ENCODE data around the gene TRPC4AP.

The TRPC4AP gene

DNA sequence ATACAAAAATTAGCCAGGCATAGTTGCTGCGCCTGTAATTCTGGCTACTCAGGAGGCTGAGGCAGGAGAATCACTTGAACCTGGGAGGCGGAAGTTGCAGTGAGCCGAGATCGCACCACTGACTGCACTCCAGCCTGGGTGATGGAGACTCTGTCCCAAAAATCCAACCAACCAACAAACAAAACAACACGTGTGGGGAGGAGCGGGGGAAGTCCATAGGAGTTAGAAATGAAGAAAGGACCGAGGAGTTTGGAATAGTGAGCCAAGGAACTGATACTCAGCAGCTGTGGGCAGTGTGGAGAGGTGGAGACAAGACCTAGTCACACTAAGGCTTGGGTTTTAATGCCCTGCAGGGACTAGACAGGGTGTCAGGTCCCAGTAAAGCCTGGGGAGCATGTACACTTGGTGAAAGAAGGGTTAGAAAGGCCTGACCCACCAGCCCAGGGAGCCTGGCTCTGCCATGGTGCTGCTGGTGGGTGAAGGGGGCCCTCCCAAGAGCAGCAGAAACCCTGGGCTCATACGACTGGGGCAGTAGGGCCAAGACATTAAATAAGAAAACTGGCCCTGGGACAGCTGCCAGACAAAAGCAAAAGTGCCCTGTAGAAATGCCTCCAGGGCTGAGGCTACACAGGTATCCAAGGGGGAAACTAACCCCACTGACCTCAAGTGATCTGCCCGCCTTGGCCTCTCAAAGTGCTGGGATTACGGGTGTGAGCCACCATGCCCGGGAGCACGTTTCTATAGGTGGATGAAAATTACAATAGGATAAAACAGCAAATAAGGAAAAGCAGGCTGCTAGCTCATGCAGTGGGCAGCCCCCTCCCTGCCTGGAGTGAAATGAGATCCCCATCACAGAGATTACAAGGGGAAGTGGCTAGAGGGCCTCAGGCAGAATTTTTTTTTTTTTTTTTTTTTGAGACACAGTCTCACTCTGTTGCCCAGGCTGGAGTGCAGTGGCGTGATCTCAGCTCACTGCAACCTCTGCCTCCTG, 78.9 kb downstream of the TRPC4AP start:
- no peak for DNase-seq

DNA sequence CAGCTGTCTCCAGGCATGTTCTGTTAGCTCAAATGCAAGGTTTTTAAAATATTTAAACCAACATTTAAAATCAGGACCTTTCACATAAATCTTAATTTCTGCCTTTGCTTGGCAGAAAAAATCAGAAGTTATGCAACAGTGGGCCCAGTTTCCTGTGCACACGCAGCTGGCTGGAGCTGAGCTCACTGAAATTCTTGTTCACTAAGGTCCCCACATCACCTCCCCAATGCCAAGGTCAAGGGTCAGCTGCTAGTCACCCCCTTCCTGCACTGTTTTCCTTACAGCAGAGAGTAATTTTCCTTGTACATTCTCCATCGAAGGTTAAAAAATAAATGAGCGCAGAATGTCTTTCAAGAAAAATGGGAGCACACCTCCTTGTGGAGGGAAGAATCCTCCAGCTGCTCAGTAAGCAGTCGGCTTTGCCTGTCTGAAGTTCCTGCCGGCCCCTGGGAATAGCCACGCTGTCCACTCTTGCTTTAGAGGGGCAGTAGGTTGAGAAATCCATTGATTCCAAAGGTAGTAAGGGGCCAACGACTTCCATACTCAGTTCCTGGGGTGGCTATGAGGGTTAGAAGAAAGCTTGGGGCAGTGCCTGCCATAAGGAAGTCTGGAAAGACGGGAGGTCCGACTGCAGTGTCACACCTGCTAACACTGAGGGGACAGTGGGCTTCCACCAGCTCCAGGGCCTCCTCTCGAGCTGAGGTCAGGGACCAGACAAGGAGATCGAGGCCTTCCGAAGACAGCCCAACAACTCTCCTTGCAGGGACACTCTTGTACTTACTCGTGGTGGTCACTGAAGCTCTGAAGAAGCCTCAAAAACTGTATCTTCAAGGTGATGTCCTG, 80.2 kb downstream of the TRPC4AP start:
- no peak for DNase-seq

DNA sequence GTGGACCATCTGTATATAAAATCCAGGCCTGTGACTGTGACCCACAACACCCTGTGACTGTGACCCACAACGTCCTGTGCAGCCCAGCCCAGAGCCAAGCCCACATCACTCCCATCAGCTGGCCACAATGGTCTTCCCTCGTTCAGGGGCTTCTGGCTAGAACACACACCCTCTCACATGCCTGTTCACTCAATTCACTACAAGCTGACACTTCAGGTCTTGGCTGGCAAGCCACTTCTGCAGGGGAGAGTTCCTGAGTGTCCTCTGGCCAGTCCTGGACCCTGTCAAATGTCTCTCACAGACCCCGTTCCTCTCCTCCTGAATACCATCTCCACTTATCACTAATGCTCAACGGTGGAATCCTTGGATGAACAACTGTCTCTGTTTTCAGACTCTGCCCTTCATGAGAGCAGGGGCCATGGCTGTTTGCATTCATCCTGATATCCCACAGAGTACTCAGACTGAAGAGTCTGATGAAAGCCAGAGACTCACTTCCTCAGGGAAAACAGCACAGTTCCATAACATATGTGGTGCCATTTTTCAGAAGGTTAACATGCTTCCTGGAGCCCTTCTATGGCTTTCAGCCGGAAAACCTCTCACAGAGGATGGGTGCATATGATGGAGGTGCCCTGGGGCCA, 80.9 kb downstream of the TRPC4AP start:
- DNase-seq, result no peak

DNA sequence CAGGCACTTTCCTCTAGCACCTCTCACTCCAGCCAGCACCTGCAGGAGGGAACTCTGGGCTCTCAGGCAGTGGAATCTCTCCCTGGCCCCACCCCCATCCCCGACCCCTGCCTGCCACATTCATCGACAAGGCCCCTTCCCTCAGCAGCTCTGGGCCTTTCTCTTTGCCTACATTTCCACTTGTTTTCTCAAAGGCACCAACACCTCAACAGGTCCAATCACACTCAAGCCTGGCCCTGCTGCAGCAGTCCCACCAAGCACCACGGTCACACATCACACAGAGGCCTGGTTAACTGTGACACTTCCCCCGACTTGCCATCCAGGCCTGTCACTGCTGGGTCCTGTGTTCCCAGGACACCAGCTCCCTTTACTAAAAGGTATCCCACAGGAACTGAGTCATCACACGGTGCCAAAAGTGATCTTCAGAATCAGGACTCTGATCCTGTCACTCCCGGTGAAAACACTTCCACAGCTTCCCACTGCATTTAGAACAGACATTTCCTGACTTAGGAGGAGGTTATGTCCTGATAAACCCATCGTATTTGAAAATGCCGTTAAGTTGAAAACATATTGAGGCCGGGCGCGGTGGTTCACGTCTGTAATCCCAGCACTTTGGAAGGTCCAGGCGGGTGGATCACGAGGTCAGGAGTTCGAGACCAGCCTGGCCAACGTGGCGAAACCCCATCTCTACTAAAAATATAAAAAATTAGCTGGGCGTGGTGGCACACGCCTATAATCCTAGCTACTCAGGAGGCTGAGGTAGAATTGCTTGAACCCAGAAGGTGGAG, 82.0 kb downstream of the TRPC4AP start:
- no peak for DNase-seq

DNA sequence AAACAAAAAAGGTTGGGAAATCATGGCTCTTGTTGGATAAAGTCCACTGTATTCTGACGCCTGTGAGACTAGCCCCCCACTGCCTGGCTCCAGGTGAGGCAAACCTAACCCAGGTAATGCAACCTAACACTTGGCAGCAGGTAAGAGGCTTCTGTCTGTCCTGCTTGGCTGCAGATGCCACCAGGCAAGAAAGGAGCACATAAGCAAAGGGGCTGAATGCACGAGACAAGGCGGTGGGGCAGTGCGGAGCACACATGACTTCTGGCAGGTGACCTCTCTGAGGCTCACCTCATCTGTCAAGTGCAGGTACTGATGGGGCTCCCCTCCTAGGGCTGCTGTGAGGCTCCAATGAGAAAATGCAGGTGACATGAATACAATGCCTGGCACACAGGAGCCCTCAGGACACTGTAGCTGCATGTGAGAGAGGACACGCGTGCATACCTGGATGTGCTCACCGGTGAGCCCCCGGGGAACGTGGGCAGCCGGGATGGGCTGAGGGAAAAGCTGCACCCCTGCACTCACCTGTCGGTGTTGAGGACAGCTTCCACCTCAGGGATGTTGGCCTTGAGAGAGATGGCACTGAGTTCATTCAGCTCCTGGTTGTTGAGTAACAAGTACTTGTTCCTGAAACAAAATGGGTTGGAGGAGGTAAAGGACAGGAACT, 82.8 kb downstream of the TRPC4AP start:
- DNase-seq, result no peak

DNA sequence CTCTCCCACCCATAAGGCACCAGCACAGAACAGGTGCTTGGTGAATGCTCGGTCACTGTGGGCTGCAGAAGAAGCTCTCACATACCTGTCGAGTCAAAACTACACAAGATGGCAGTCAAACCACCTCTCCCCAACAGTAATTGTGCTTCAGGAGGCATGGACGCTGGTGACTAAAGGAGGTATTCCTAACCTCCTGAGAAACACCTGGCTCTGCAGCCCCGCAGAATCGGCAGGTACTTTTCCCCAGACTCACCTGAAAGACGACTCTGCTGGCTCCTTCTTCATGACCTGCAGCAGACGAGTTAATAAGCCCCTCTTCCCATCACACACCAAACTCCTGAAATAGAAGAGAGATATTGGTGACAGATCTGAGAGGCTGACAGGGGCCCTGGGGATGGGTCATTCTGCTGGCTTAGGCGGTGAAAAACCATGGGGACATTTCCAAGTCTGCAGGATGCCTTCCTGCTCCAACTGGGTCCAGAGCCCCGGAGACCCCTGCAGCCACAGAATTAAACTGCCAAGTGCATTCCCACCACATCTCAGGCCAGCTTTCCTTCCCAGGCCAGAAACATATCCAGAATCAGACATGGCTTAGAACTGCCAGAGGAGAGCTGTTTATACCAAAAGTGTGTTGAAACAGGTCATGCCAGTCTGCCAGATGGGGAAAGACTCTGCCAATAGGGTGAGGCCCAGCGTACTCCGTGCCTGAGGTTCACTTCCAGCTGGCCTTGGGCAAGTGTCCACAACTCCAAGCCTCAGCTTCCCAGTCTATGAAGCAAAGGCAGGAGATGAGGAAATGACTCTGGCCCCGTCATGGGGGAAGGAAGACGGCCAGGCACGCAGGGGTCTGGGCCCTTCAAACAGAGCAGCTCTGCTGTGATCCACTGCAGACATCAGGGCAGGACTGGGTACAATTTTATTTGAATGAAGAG, 83.9 kb downstream of the TRPC4AP start:
- no peak for DNase-seq

DNA sequence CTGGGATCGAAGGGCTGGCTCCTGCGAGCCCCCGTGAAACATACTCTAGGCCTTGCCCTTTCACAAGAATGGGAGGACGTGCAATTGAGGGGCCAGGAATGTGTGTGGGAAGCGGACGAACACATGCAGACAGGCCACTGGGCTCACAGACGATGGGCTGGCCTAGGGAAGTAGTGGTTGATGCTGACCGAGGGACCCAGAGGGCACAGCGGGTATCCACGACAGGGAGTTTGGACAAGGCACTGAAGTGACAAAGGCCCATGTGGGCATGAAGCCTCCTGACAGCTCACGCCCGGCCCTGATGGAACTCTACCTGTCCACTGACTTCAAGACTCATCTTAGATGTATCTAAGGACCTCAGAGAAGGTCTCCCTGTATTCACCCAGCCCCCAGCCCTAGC, 84.7 kb downstream of the TRPC4AP start:
- DNase-seq, result no peak

DNA sequence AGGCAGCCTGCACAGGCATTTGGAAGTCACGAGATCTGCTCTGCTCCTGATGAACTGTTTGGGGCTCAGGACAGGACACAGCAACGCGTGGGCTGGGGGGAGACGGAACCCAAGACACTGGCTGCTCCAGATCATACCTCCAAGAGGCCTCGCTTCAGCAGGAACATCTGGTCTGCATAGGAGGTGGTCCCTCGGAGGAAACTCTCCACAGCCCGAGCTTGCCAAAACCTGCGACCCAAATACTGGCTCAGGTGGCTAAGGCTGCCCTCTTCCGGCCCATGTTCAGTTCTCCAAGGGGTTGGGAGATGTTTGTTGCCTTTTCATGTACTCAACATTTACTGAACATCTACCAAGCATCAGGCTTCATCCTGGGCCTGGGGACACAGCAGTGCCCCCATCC, 85.2 kb downstream of the TRPC4AP start:
- no peak for DNase-seq

DNA sequence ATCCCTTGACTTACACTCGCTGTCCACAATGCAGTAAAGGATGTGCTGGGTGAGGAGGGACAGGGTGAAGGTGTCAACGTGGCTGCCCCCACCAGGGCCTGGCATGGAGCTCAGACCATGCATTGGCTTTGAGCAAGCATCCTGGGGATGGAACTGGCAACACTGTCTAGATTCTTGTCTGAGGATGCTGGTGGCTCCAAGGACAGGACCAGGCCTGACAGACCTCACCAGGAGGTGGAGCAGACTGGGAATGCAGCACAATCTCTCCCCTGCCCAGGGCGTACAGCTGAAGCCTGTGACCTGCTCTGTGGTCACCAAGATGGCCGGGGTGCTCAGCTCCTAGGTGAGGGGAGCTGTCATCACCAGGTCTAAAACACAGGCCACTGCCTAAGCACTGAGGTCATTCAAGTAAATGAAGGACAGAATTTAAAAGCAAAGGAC, 86.1 kb downstream of the TRPC4AP start:
- no peak for DNase-seq

DNA sequence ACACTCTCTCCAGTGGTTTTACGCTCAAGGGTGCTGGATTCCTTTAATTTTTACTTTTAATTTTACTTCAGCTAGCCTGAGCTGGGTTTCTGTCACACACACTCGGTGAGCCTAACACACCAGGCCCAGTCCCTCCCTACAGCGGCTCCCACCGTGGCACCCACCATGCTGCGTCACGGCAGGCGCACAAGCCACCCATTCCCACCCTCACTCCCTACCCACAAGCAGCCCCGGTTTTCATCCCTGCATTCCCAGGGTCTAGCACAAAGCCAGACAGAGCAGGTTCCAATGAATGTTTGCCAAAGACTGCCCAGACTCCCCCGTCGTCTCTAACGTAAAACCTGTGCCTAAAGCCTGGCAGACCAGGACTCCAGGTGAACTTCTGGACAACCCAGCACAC, 86.6 kb downstream of the TRPC4AP start:
- no peak for DNase-seq

DNA sequence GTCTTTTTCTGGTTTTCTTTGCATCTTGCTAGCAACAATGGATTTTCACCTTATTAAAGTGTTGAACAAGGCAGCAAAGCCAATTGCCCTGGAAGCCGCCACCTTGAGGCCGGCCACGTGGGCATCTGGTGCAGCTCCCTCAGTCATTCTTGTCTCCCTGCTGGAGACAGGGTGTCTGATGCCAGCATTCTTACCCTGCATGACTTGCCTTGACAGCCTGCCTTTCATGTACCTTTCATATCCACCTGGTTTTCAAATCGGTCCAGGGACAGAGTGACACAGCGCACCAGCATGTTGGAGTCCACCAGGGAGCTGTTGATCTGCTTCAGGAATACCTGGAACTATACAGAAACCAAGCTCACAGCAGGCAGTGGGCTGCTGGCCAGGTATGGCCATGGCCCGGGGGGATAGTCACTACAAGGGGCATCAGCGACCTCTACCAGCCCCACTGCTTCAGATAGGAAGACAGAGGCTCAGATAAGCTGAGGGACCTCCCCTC, 87.1 kb downstream of the TRPC4AP start:
- DNase-seq, result no peak

DNA sequence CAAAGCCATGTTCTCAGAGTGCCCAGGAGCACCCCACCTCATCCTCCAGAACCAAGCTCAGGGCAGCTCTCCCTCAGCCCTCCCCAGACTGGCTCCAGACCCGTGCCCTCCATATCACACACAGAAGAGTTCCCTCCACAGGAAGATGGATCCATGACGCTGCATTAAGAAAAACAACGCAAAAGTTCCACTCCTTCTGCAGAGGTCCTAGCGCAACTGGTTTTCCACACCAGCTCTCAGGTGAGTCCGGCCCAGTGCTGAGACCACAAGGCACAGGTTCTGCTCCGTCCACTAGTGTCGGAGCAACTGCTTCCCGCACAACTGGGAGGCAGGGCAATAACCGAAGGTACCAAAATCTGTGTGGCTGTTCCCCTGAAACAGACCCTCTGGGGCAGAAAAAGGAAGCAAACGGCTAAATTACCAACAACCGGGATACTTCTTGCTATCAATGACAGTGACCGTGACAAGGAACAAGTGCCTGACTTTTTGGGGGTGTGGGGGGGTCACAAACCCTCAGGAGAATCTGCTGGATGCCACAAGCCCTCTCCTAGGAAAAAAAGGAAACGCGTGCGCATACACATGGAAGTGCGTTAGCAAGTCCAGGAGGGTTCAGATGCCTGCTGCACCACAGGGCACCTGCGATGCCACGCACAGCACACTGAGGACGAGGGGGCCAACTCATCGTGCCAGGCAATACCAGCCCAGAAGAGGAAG, 87.7 kb downstream of the TRPC4AP start:
- no peak for DNase-seq

DNA sequence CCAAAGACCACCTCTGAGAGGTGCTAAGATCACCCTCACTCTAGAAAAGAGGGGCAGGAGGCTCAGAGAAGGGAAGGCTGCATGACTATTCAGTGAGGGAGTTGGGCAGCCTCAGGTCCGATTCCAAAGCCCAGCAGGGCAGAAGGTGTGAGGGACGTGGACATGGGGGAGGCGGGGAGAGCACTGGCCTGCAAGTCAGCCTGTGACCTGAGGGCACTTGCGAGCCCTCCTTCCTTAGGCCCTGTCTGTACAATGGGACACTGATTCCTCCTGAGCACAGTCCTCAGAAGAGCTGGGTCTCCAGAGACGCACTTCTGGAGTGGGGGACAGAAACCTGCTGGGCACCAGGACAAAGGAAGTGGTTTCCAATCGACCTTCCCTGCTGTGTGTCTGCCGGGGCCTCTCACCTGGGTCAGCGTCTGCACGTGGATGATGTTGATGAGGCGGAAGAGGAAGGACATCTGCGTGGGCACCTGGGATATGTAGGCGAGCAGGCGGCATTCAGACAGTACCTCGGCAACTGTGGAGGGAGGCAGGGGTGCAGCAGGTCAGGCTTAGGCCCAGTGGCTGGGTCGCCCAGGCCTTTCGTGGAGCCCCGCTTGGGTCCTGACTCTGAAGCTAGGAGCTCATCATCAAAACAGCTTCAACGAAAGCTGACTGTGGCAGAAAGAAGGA, 88.4 kb downstream of the TRPC4AP start:
- no peak for DNase-seq

DNA sequence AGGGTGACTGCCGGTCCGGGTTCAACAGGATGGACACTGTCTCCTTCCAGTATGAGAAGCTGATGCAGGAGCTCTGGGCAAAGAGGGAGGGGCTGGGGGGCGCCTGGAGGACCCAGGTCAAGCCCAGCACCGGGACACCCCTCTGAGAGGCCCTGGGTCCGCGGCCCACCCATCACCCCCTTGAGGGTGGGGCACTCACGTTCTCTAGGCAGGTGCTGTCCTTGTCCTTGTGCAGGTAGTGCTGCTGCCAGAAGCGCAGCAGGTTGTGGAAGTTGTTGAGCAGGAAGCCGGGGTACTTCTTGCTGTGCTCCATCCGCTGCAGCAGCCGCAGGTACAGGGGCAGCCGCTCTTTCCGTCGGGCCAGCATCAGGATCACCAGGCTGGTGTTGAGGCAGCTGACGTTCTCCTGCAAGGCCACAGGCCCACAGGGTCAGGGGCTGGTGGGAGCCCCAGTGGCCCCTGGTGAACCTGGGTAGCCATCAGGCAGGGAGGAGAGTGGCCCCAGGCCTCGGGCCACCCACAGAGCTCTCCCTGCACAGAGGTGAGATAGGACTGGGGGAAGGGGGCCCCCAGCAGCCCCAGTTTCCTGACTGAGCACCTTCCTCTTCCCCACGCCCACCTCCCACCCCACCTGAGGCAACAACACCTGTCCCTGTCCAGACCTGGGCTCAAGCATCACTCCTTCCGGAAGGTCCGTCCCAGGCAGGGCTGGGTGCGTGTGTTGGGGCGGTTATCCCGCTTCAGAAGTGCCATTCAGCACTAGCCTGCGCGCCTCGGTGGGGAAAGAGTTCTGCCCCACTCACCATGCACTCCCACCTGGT, 89.2 kb downstream of the TRPC4AP start:
- no peak for DNase-seq

DNA sequence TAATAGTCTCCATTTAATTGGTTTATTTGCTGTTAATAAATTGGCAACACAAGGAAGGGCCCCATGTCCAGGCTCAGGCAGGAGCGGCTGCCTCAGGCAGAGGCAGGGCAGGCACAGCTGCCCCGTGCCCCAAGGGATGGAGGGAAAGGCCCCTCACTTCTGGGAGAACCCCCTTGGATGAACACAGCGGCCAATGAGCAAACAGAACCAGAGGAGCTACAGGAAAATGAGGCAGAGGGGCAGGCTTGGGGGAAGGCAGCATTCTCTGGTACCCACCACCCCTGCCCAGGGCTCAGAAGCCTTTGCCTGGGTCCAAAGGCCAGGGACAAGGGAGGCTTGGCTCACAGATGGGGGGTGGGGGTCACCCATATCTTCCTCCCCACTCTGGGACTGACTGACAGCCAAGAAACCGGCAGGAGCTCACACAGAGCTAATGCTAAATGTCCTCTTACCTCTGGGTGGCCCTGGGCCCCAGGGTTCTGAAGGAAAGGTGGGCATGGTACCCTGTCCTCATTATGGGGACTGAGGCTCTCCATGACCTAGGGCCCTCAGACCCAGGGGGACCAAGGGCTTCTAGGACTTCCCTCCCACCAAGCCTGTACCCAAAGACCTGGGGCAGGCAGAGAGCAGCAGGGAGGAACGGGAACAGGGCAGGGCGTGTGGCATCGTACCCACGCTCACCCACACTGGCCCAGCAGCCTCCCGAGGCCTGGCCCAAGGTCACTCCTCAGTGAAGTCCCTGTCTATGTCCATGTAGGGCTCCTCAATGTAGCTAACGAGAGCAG, 90.0 kb downstream of the TRPC4AP start:
- DNase-seq, result no peak

DNA sequence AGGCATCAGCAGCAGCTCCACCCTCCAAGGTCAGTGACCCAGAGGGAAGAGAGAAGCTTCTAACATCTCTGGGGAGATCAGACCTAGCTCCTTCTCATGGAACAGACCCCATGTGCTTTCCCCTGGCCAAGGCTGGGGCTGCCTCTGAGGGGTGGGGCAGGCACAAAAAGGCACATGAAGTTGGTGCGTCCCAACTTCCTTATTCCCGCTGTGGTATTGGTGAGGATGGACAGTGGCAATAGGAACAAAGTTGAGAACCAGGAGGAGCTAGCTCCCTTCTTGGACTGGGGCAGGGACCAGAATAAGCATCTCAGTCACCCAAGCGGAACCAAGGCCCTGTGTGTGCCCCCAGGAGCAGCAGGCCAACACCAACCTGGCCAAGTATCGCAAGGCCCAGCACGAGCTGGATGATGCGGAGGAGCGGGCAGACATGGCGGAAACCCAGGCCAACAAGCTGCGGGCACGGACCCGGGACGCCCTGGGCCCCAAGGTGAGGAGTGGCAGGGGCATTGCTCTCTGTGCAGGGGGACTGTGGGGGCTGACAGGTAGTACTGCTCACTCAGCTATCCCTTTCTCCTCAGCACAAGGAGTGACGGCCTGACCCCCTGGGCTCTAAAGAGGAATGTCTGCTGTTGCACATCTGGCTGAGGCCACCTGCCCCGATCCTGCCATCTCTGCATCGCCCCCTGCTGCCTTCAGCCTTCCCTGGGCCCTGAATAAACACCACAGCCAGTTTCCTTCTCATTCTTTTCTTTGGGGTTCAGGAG, 90.8 kb downstream of the TRPC4AP start:
- DNase-seq, result no peak
